Lung (tissue), 12 donors: ENCODE measurements around the gene RIPK3. TPM values are rescaled to one million over a fixed set of nuclear protein-coding genes. Genes with fewer than 3 reads are reported as not detected.

ENCODE experiments used
- ATAC-seq: fragments of 200-7000 bp; cut with Tn5 transposase; one replicate; pipeline ENCODE4 v1.9.1; 2020; ENCODE audit warnings: moderate number of reproducible peaks; ENCODE audit not compliant: insufficient read depth, low FRiP score
- DNase-seq, 3 donors: peaks; one replicate each; pipeline ENCODE4 v3.0.0-alpha.2; 2013 to 2017
- H3K27ac ChIP-seq, 2 donors: one replicate each; pipeline ENCODE4 v1.5.1; 2013; ENCODE audit warnings: mild to moderate bottlenecking in 2 of 2, moderate library complexity in 2 of 2, control low read depth in 1 of 2, inconsistent platforms in 1 of 2, low read depth in 1 of 2, low read length in 1 of 2
- H3K27me3 ChIP-seq, 3 donors: one replicate each; pipeline ENCODE4 v1.5.1; 2013; ENCODE audit warnings: low read length in 2 of 3; ENCODE audit not compliant: control insufficient read depth in 3 of 3, insufficient read depth in 3 of 3
- H3K36me3 ChIP-seq, 4 donors: one replicate each; pipeline ENCODE4 v1.5.1; 2013; ENCODE audit warnings: low read length in 4 of 4, mild to moderate bottlenecking in 1 of 4, moderate library complexity in 1 of 4; ENCODE audit not compliant: control insufficient read depth in 4 of 4, insufficient read depth in 4 of 4
- H3K4me1 ChIP-seq, 5 donors: one replicate each; pipeline ENCODE4 v1.5.1; 2013; ENCODE audit warnings: low read length in 5 of 5, mild to moderate bottlenecking in 2 of 5, moderate library complexity in 1 of 5; ENCODE audit not compliant: control insufficient read depth in 5 of 5, insufficient read depth in 5 of 5
- H3K4me3 ChIP-seq: one replicate; pipeline ENCODE4 v1.5.1; 2013; ENCODE audit warnings: mild to moderate bottlenecking, control low read depth, moderate library complexity
- H3K9ac ChIP-seq, 2 donors: one replicate each; pipeline ENCODE4 v1.5.1; 2013; ENCODE audit warnings: low read length in 2 of 2, control low read depth in 1 of 2; ENCODE audit not compliant: insufficient read depth in 1 of 2
- H3K9me3 ChIP-seq, 4 donors: one replicate each; pipeline ENCODE4 v1.5.1; 2013; ENCODE audit warnings: low read length in 3 of 4, mild to moderate bottlenecking in 1 of 4, moderate library complexity in 1 of 4; ENCODE audit not compliant: control insufficient read depth in 4 of 4, insufficient read depth in 3 of 4
- WGBS, 2 donors: extraction: QIAGEN DNeasy Blood & Tissue Kit; methylation state at CpG; one replicate each; pipeline ENCODE4 v1.1.7; 2013; 5-methylcytosine and 5-hydroxymethylcytosine counted together
- polyA plus RNA-seq, 2 donors: library from polyadenylated mRNA; stranded (reverse); fragments of 200-250 nt; gene quantifications; one replicate each; pipeline ENCODE4 v1.2.1, GENCODE V29; 2013
- total RNA-seq, 2 donors: library from RNA; depleted of rRNA in 1 of 2; stranded (reverse); fragments of >200 nt in 1 of 2; gene quantifications; one replicate each; pipeline ENCODE4 v1.2.1, GENCODE V29; 2014 to 2021
- TF ChIP-seq, protein P1 (sequence below): IDR thresholded peaks from 2 replicates; pipeline ENCODE4 v1.5.1; 2012; ENCODE audit warnings: mild to moderate bottlenecking; ENCODE audit errors: control extremely low read depth, extremely low read depth
- donor health status: control.
- donor health status: control.
- donor health status: Bipolar disorder and iron deficiency.
- donor health status: healthy.
- donor health status: DM: yes; HTN: yes; CAD: no.

Gene RIPK3
- total and polyA plus RNA-seq, 4 donors = 6.4 to 26.0 (median 18.2) TPM

DNA sequence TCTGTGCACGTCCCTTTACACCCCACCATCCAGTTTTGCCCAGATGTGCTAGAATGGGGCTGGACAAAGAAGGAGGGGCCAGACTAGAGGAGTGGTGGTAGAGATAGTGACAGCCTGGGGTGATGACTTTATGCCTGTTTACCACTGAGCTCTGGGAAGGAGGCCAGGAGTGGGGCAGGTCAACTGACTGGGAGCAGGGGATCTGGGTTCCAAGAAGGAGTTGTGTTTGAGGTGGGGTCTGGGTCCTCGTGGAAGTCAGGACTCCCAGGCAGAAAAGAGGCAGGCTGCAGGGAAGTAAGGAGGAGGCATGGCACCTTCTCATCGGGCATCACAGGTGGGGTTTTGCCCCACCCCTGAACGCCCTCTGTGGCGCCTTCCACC, 29.5 kb downstream of the RIPK3 start:
- Histone ChIP-seq H3K27me3 (no peaks in the 10 kb centered on the region), H3K9ac (no peak overlapping the region), H3K4me1 (peaks cover 4 to 39% (median 9%) of the 10 kb centered on the region in 5 donors), H3K4me3 (peak overlapping the region; percentile 42), H3K27ac (peak overlapping the region in 1 of 2 donors; percentile 92), H3K9me3 (no peaks in the 10 kb centered on the region), H3K36me3 (peaks cover 2 to 21% (median 17%) of the 10 kb centered on the region in 4 donors)
- ATAC-seq (no peak), DNase-seq (peak in 2 of 3 donors; percentile 39 to 41)
- TF ChIP-seq, protein P1, sequence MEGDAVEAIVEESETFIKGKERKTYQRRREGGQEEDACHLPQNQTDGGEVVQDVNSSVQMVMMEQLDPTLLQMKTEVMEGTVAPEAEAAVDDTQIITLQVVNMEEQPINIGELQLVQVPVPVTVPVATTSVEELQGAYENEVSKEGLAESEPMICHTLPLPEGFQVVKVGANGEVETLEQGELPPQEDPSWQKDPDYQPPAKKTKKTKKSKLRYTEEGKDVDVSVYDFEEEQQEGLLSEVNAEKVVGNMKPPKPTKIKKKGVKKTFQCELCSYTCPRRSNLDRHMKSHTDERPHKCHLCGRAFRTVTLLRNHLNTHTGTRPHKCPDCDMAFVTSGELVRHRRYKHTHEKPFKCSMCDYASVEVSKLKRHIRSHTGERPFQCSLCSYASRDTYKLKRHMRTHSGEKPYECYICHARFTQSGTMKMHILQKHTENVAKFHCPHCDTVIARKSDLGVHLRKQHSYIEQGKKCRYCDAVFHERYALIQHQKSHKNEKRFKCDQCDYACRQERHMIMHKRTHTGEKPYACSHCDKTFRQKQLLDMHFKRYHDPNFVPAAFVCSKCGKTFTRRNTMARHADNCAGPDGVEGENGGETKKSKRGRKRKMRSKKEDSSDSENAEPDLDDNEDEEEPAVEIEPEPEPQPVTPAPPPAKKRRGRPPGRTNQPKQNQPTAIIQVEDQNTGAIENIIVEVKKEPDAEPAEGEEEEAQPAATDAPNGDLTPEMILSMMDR = no peak
- WGBS, 2 donors = 17 to 25% methylated on average over 5 of the region's 5 CpGs

DNA sequence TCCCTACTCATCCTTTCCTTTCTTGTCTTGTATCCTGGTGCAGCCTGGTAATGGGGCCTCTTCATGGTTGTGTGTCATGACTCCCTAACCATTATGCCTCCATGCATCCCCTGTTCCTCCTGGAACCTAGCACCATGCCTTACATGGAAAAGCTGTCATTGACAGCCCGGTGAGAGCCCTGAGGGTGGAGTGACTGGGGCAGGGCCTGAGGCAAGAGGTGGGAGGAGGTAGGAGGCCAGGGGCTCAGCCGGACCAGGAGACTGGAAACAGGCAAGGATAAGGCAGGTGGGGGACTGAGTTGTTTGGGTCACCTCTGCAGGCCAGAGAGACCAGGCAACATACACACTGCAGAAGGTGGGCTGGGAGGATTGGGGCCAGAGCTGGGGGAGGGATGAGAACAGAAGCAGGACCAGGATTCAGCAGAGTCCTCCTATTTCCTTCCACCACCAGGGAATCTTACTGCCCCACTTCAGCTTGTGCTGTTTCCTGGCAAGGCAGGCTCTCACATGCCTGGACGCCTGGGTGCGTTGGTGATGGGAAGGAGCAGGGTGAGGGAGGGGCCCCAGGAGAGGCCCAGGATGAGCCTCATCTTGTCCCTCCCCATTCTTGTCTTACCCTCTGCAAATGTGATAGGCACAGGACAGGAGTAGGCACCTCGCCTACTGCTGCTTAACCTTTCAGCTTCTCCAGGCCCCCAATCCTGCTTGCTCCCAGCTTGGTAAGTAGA, 30.1 kb downstream of the RIPK3 start, which contains the start of gene LTB4R2:
Gene LTB4R2 (plus strand): TSS at position 603 of the 727 bp plus-strand sequence. CDS start 525 bp downstream, outside the sequence.
- no peak for ATAC-seq
- Histone ChIP-seq H3K36me3 (peaks cover 2 to 26% (median 21%) of the 10 kb centered on the region in 4 donors), H3K9ac (no peak within 1 kb of the TSS), H3K4me3 (peak within 1 kb of the TSS; percentile 42), H3K9me3 (no peaks in the 10 kb centered on the region), H3K27me3 (no peaks in the 10 kb centered on the region), H3K27ac (peak within 1 kb of the TSS; percentile 55 to 92), H3K4me1 (peaks cover 4 to 34% (median 9%) of the 10 kb centered on the region in 5 donors)
- TF ChIP-seq, protein P1 = no peak
- 67 to 75% methylated on average over 5 of the region's 5 CpGs for WGBS, 2 donors
- DNase-seq = no peak

DNA sequence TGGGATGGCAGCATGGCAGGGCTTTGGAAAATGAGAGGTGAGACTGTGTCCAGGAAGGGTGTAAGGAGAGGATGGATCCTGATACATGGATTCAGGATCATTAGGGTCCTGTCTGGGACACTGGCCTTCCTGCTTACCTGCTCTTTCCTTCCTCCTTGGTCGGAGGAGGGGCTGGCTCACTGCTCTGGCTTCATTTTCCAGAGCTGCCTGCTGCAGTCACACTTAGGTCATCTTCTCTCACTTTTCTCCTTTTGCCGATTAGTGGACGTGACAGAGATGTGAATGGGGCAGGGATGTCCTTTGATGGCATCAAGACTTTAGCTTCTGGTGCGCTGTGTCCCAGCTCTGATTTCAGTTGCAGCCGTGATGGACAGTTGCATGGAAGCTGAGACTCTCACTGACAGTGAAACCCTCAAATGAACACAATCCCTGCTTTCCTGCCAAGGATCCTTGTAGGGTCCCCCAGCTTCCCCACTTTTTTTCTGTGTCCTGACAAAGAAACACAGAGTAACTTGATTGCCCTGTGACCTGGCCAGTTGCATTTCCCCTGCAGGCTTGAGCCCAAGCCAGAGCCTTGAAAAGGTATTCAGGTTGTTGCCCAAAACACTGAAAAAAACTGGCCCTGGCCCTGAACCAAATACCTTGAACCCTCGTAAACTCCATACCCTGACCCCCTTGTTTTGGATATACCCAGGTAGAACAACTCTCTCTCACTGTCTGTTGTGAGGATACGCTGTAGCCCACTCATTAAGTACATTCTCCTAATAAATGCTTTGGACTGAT, 31.3 kb downstream of the RIPK3 start:
- Histone ChIP-seq H3K4me1 (peaks cover 4 to 26% (median 9%) of the 10 kb centered on the region in 5 donors), H3K27ac (no peak overlapping the region), H3K9me3 (no peaks in the 10 kb centered on the region), H3K27me3 (no peaks in the 10 kb centered on the region), H3K36me3 (peaks cover 11 to 36% (median 32%) of the 10 kb centered on the region in 4 donors), H3K9ac (no peak overlapping the region), H3K4me3 (no peak overlapping the region)
- ATAC-seq (no peak), DNase-seq (no peak)
- WGBS, 2 donors = 78 to 85% methylated on average over 7 of the region's 7 CpGs
- TF ChIP-seq, protein P1 = no peak
